Right atrium auricular region (tissue), 2 donors: ENCODE data around the gene SAP30L. TPM values are rescaled to one million over a fixed set of nuclear protein-coding genes. Genes with fewer than 3 reads are reported as not detected.

Experiments used
- DNase-seq: peaks from one replicate; pipeline ENCODE4 v3.0.0-alpha.2; 2019; ENCODE audit warnings: low spot score
- H3K27ac ChIP-seq, 2 donors: fragments of 200-600 bp; sonication (generic); 1 replicate in 1 of 2; 2 replicates in 1 of 2; pipeline ENCODE4 v1.5.1; 2016 to 2019
- H3K27me3 ChIP-seq, 2 donors: fragments of 200-600 bp; sonication (generic); one replicate each; pipeline versions ENCODE4 v1.5.1 to v1.6.0; 2017 to 2019
- H3K36me3 ChIP-seq: fragments of 200-600 bp; sonication (generic); one replicate; pipeline ENCODE4 v1.5.1; 2016
- H3K4me1 ChIP-seq, 2 donors: fragments of 200-600 bp; sonication (generic); one replicate each; pipeline versions ENCODE4 v1.5.1 to v1.6.0; 2017 to 2019
- H3K4me3 ChIP-seq, 2 donors: fragments of 200-600 bp; sonication (generic); 1 replicate in 1 of 2; 2 replicates in 1 of 2; pipeline ENCODE4 v1.5.1; 2017 to 2019; ENCODE audit warnings: mild to moderate bottlenecking in 1 of 2, moderate library complexity in 1 of 2
- H3K9me3 ChIP-seq, 2 donors: fragments of 200-600 bp; sonication (generic); one replicate each; pipeline ENCODE4 v1.5.1; 2019
- total RNA-seq, 2 donors: library from RNA; depleted of rRNA; stranded (reverse); fragments of >200 nt; gene quantifications; one replicate each; pipeline ENCODE4 v1.1.0, GENCODE V29; 2016
- TF ChIP-seq, protein P1 (sequence below), 2 donors: fragments of 200-600 bp; sonication (generic); IDR thresholded peaks; one replicate each; pipeline ENCODE4 v1.5.1; 2019; ENCODE audit warnings: antibody characterized with exemption in 2 of 2

SAP30L gene
- total RNA-seq, 2 donors from 2014 or later, result 17.1 to 18.9 TPM

DNA sequence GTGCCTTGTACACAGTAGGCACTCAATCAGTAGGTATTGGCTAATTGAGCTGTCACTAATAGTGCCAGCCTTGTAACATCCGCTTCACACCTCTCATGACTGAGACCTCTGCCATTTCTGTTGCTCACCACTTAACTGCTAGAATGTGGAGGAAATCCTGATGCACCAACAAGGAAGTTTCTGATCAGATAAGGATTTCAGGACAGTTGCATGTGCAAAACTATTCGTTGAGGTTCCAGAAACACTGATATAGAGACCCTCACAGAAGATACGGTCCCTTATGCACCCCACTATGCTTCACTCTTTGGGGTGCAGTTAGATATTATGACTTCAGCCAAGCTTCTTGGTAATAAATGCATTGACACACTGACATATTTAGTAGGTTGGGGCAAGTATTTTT lies 10.7 kb downstream of the SAP30L start:
- Histone ChIP-seq H3K4me3 (no peak overlapping the region), H3K36me3 (peaks cover 61% of the 10 kb centered on the region), H3K27me3 (no peaks in the 10 kb centered on the region), H3K27ac (no peak overlapping the region), H3K4me1 (peaks cover 0 to 11% of the 10 kb centered on the region in 2 donors), H3K9me3 (no peaks in the 10 kb centered on the region)
- TF ChIP-seq, protein P1, sequence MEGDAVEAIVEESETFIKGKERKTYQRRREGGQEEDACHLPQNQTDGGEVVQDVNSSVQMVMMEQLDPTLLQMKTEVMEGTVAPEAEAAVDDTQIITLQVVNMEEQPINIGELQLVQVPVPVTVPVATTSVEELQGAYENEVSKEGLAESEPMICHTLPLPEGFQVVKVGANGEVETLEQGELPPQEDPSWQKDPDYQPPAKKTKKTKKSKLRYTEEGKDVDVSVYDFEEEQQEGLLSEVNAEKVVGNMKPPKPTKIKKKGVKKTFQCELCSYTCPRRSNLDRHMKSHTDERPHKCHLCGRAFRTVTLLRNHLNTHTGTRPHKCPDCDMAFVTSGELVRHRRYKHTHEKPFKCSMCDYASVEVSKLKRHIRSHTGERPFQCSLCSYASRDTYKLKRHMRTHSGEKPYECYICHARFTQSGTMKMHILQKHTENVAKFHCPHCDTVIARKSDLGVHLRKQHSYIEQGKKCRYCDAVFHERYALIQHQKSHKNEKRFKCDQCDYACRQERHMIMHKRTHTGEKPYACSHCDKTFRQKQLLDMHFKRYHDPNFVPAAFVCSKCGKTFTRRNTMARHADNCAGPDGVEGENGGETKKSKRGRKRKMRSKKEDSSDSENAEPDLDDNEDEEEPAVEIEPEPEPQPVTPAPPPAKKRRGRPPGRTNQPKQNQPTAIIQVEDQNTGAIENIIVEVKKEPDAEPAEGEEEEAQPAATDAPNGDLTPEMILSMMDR (IDR thresholded peaks at IDR 0.05), result no peak
- DNase-seq, result no peak

DNA sequence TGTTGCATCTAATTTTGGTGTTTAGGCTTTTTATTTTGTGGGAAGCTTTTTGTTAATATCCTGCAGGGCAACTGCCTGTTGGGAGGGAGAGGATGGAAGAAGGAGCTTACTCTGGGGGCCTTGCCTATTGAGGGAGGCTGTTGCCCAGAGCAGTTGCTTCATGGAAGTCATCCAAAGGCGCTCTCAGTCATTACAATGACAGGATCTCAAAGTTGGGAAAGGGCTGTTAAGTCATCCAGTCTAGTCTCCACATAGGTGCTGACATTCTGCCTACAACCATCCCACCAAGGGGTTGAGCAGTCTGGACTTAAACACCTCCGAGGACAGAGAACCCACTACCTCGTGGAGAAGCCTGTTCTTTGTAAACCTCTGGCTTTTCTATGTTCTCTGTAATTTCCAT lies 13.2 kb downstream of the SAP30L start:
- Histone ChIP-seq H3K9me3 (no peaks in the 10 kb centered on the region), H3K27ac (no peak overlapping the region), H3K27me3 (no peaks in the 10 kb centered on the region), H3K4me3 (no peak overlapping the region), H3K4me1 (peaks cover 0 to 11% of the 10 kb centered on the region in 2 donors), H3K36me3 (peaks cover 48% of the 10 kb centered on the region)
- TF ChIP-seq, protein P1 (IDR thresholded peaks at IDR 0.05), result no peak
- no peak for DNase-seq

DNA sequence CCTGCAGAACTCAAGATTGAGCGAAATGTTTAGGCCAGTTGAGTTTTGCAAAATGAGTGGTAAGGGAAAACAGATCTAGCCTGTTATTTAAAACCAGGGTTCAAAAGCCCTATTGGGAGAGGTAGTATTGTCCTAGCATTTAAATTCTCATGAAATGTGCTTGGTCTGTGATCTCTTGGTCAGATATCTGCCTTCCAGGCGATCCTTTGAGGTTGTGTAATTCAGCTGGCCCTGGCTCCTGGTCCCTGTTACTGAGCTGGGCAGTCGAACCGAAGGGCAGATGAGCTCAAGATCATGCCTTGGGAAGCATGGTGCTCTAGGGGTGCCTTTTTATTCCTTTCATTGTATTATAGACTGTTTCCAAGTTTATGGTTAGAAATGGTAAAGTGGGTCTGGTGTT lies 14.4 kb downstream of the SAP30L start:
- peaks cover 0 to 11% of the 10 kb centered on the region in 2 donors for H3K4me1 ChIP-seq
- no peak for DNase-seq
- H3K27me3 ChIP-seq, result no peaks in the 10 kb centered on the region
- TF ChIP-seq, protein P1 (IDR thresholded peaks at IDR 0.05), result no peak
- no peak overlapping the region for H3K4me3 ChIP-seq
- no peaks in the 10 kb centered on the region for H3K9me3 ChIP-seq
- H3K36me3 ChIP-seq, result peaks cover 38% of the 10 kb centered on the region
- H3K27ac ChIP-seq, result no peak overlapping the region

DNA sequence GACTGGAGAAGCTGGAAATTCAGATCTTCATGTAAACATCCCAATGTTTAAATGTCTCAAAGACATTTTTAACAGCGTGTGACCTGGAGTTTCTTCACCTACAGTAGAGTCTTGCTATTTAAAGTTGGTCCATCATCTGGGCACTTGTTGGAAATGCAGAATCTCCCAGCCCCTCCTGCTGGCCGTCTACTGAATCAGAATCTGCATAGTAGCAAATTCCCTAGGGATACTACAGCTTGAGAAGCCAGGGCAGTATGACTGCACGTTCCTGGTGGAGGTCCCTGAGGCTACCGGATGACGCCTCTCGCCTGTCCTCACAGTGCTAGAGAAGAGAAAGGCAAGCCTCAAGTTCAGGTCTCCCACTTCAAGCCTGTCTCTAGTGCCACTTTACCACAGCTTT lies 15.7 kb downstream of the SAP30L start:
- H3K36me3 ChIP-seq, result peaks cover 24% of the 10 kb centered on the region
- H3K27me3 ChIP-seq, result no peaks in the 10 kb centered on the region
- no peak for DNase-seq
- TF ChIP-seq, protein P1 (IDR thresholded peaks at IDR 0.05), result no peak
- no peak overlapping the region for H3K27ac ChIP-seq
- H3K4me1 ChIP-seq, result peaks cover 0 to 11% of the 10 kb centered on the region in 2 donors
- H3K4me3 ChIP-seq, result no peak overlapping the region
- no peaks in the 10 kb centered on the region for H3K9me3 ChIP-seq

DNA sequence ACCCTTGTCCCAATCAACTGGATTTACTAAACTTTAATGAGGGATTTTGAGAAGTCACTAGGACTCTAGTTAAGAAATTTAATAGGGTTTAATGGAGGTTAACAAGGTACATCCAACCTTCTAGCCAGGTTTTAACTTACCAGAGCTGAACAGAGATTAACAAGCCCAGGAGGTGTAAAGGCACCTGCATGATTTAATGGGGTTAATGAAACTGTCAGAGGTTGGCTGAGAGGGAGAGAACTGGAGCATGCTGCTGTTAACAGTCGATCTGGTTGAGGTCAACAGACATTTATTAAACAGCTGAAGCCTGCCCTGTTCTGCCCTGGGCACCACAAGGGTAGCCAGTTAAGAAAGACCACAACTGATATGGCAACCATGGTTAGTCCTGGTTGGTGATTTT lies 18.6 kb downstream of the SAP30L start:
- H3K27me3 ChIP-seq, result no peaks in the 10 kb centered on the region
- peaks cover 0 to 4% of the 10 kb centered on the region in 2 donors for H3K4me1 ChIP-seq
- no peaks in the 10 kb centered on the region for H3K36me3 ChIP-seq
- H3K9me3 ChIP-seq, result no peaks in the 10 kb centered on the region
- no peak overlapping the region for H3K4me3 ChIP-seq
- TF ChIP-seq, protein P1 (IDR thresholded peaks at IDR 0.05), result no peak
- DNase-seq, result no peak
- no peak overlapping the region for H3K27ac ChIP-seq

DNA sequence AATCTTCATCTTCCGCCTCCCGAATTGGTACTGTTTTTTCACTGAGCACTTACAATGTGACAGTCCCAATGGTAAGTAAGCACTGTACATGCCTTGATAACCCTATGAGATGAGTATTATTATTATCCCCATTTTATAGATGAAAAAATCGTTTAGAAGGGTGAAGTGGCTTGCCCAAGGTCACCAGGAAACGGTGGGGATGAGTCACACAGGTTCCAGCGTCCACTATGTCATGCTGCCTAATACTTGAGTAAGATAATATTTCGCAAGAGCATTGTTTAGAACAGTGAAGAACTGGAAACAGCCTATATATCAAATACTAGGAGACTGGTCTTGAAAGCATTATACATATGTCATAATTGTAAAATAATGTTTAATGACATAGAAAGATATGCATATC lies 19.4 kb downstream of the SAP30L start:
- no peaks in the 10 kb centered on the region for H3K9me3 ChIP-seq
- no peak overlapping the region for H3K4me3 ChIP-seq
- H3K4me1 ChIP-seq, result no peaks in the 10 kb centered on the region
- TF ChIP-seq, protein P1 (IDR thresholded peaks at IDR 0.05), result no peak
- no peaks in the 10 kb centered on the region for H3K27me3 ChIP-seq
- no peaks in the 10 kb centered on the region for H3K36me3 ChIP-seq
- no peak for DNase-seq
- no peak overlapping the region for H3K27ac ChIP-seq
